Cerebellar nuclear complex (tissue), 1 donor: Measurements from ENCODE around the gene RC3H2.
A peak's percentile ranks its signal among the peaks of the same experiment; 100 is the strongest.

ENCODE experiments used
- DNase-seq, 2 experiments: peaks; one replicate each; lab custom pipeline; 2025; lab: John Stamatoyannopoulos, UW

RC3H2 gene

GRCh38 chr9:122904823-122905710 is at the start of gene RC3H2:
RC3H2 (minus strand) TSS chr9:122905359; CDS start chr9:122897509, 7,850 bp downstream.
- DNase-seq, result peak; percentile 98 to 100

GRCh38 chr9:122954253-122954691 is 49.1 kb upstream of the RC3H2 start:
- DNase-seq, result no peak

- no peak for DNase-seq
Observed at GRCh38 chr9:122951056-122951455, 45.9 kb upstream of the RC3H2 start.

GRCh38 chr9:122950263-122950662 is 45.1 kb upstream of the RC3H2 start:
- no peak for DNase-seq

GRCh38 chr9:122949696-122950095 is 44.5 kb upstream of the RC3H2 start:
- no peak for DNase-seq

- no peak for DNase-seq
Observed at GRCh38 chr9:122948313-122948712, 43.2 kb upstream of the RC3H2 start.

GRCh38 chr9:122946461-122947005 is 41.4 kb upstream of the RC3H2 start:
- no peak for DNase-seq

- DNase-seq, result no peak
Observed at GRCh38 chr9:122944960-122945888, 40.1 kb upstream of the RC3H2 start.

- DNase-seq, result no peak
Observed at GRCh38 chr9:122941582-122942234, 36.5 kb upstream of the RC3H2 start.

- peak; percentile 75 to 95 for DNase-seq
Observed at GRCh38 chr9:122940749-122941581, 35.8 kb upstream of the RC3H2 start, which contains the start of gene RABGAP1. RABGAP1 (plus strand) TSS chr9:122941020; CDS start chr9:122957060, 16,040 bp downstream.

- no peak for DNase-seq
Observed at GRCh38 chr9:122940454-122940748, 35.2 kb upstream of the RC3H2 start.

- no peak for DNase-seq
Observed at GRCh38 chr9:122939601-122940000, 34.4 kb upstream of the RC3H2 start.

- no peak for DNase-seq
Observed at GRCh38 chr9:122936883-122937282, 31.7 kb upstream of the RC3H2 start.

- no peak for DNase-seq
Observed at GRCh38 chr9:122936464-122936863, 31.3 kb upstream of the RC3H2 start.

- DNase-seq, result peak; percentile 48 to 78
Observed at GRCh38 chr9:122931226-122932121, 26.3 kb upstream of the RC3H2 start, which contains the start of gene ZBTB26. ZBTB26 (minus strand) TSS chr9:122931512; CDS start chr9:122919934, 11,578 bp downstream.

- DNase-seq, result no peak
Observed at GRCh38 chr9:122930541-122931225, 25.5 kb upstream of the RC3H2 start.

- DNase-seq, result no peak
Observed at GRCh38 chr9:122929796-122930354, 24.7 kb upstream of the RC3H2 start.

GRCh38 chr9:122923947-122924346 is 18.8 kb upstream of the RC3H2 start:
- no peak for DNase-seq

- no peak for DNase-seq
Observed at GRCh38 chr9:122922713-122923112, 17.6 kb upstream of the RC3H2 start.
